PC-3 (cell line): Measurements from ENCODE around the gene CHST9.

Experiments used
- EZH2 ChIP-seq: fragments of 300-600 bp; sonication (generic); IDR thresholded peaks from one replicate; pipeline ENCODE4 v1.6.1; 2017; ENCODE audit warnings: antibody characterized with exemption, mild to moderate bottlenecking, low read length; ENCODE audit not compliant: unreplicated experiment
- EZH2phosphoT487 ChIP-seq: fragments of 300-600 bp; sonication (generic); IDR thresholded peaks from 2 replicates; pipeline ENCODE4 v1.6.1; 2018; ENCODE audit warnings: mild to moderate bottlenecking, antibody characterized with exemption, low read length, borderline replicate concordance
- TF ChIP-seq, protein P1 (sequence below): fragments of 300-600 bp; sonication (generic); conservative IDR thresholded peaks from 2 replicates; pipeline ENCODE4 v1.5.1; 2017; ENCODE audit warnings: antibody characterized with exemption, low read depth, mild to moderate bottlenecking, low read length

DNA sequence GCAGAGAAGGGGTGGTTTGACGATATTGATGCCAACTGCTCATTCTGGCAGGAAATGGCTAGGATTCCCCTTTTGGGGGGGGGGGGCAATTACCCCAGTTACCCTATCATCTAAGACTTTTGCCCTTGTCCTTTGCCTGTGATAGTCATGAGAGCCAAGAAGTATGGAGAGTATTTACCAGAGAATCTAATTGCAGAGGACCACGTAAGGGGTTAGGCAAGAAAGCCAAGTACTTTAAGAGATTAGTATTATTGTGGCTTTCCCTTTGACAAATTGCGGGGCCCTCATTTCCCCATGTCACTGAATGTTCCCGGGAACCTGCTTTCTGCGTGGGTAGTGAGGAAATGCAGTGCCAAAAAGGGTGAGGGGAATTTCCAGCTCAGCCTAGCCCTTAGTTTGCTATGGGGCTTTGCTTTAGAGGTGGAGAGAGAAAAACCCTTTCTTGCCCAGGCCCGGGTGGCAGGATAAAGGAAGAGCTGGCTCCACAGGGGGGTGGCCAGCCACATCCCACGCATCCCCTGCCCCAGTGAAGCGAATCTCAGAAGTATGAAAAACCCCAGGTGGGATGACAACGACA is 321.1 kb downstream of the CHST9 start:
- no peak for TF ChIP-seq EZH2
- TF ChIP-seq, protein P1, sequence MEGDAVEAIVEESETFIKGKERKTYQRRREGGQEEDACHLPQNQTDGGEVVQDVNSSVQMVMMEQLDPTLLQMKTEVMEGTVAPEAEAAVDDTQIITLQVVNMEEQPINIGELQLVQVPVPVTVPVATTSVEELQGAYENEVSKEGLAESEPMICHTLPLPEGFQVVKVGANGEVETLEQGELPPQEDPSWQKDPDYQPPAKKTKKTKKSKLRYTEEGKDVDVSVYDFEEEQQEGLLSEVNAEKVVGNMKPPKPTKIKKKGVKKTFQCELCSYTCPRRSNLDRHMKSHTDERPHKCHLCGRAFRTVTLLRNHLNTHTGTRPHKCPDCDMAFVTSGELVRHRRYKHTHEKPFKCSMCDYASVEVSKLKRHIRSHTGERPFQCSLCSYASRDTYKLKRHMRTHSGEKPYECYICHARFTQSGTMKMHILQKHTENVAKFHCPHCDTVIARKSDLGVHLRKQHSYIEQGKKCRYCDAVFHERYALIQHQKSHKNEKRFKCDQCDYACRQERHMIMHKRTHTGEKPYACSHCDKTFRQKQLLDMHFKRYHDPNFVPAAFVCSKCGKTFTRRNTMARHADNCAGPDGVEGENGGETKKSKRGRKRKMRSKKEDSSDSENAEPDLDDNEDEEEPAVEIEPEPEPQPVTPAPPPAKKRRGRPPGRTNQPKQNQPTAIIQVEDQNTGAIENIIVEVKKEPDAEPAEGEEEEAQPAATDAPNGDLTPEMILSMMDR = no peak
- no peak for TF ChIP-seq EZH2phosphoT487
